SK-N-SH treated with all-trans-retinoic acid at 6 μM for 48 hours (cell line): ENCODE results near the gene OR4A47.
"Not testable (repeated sequence)": the region's sequence is repeated elsewhere in the genome, so short reads cannot be mapped to it uniquely, and the experiment has no call there.

Experiments used
- ESRRG ChIP-seq: fragments of 250-450 bp; sonication (Bioruptor Pico); IDR thresholded peaks from 2 replicates; pipeline ENCODE4 v1.6.1; 2021; ENCODE audit warnings: mild to moderate bottlenecking
- TF ChIP-seq, protein P1 (sequence below): fragments of 250-450 bp; sonication (Bioruptor Pico); IDR thresholded peaks from 2 replicates; pipeline ENCODE4 v1.8.0; 2021; ENCODE audit warnings: low read depth, mild to moderate bottlenecking, moderate library complexity, borderline replicate concordance
- TF ChIP-seq, protein P2 (sequence below): fragments of 250-450 bp; sonication (Bioruptor Pico); IDR thresholded peaks from 2 replicates; pipeline ENCODE4 v1.5.1; 2021; ENCODE audit warnings: mild to moderate bottlenecking, moderate library complexity

- TF ChIP-seq, protein P1, sequence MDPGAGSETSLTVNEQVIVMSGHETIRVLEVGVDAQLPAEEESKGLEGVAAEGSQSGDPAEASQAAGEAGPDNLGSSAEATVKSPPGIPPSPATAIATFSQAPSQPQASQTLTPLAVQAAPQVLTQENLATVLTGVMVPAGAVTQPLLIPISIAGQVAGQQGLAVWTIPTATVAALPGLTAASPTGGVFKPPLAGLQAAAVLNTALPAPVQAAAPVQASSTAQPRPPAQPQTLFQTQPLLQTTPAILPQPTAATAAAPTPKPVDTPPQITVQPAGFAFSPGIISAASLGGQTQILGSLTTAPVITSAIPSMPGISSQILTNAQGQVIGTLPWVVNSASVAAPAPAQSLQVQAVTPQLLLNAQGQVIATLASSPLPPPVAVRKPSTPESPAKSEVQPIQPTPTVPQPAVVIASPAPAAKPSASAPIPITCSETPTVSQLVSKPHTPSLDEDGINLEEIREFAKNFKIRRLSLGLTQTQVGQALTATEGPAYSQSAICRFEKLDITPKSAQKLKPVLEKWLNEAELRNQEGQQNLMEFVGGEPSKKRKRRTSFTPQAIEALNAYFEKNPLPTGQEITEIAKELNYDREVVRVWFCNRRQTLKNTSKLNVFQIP (CRISPR knock-in tag) = not testable (repeated sequence)
- TF ChIP-seq, protein P2, sequence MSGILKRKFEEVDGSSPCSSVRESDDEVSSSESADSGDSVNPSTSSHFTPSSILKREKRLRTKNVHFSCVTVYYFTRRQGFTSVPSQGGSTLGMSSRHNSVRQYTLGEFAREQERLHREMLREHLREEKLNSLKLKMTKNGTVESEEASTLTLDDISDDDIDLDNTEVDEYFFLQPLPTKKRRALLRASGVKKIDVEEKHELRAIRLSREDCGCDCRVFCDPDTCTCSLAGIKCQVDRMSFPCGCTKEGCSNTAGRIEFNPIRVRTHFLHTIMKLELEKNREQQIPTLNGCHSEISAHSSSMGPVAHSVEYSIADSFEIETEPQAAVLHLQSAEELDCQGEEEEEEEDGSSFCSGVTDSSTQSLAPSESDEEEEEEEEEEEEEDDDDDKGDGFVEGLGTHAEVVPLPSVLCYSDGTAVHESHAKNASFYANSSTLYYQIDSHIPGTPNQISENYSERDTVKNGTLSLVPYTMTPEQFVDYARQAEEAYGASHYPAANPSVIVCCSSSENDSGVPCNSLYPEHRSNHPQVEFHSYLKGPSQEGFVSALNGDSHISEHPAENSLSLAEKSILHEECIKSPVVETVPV = not testable (repeated sequence)
- not testable (repeated sequence) for TF ChIP-seq ESRRG (CRISPR knock-in tag)
Observed at GRCh38 chr11:48455909-48456308, 32.7 kb upstream of the OR4A47 start.
